GM12892 (cell line): ENCODE results near the gene COA6.

Source experiments
- POLR2A ChIP-seq: IDR thresholded peaks from 2 replicates; pipeline ENCODE4 v1.6.1; 2011; ENCODE audit warnings: low read depth, low read length, control low read depth
- POLR2AphosphoS5 ChIP-seq: IDR thresholded peaks from 2 replicates; pipeline ENCODE4 v1.6.1; 2011; ENCODE audit warnings: low read depth, low read length, control low read depth
- TAF1 ChIP-seq: IDR thresholded peaks from 2 replicates; pipeline ENCODE4 v1.6.1; 2011; ENCODE audit warnings: low read depth, mild to moderate bottlenecking, control low read depth, low read length, borderline replicate concordance

DNA sequence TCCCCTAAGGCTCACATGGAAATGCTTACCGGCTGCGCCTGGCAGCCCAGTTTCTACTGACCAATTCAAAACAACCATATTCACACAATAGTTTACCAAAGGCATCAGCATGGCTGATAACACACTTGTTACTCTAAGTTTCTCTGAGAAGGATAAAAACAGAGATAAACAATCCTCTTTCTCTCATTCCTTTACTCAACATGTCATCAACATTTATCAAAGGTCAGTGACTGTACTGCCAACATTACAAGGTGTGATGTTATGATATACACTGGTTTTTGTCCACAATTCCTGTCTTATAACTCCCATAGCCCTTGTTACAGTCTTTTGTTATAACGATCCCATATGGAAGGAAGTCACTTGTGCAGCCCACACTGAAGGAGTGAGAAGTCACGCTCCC lies 33.6 kb downstream of the COA6 start:
- no peak for TF ChIP-seq POLR2A
- TF ChIP-seq POLR2AphosphoS5, result no peak
- TF ChIP-seq TAF1, result no peak
